ENCODE measurements around the gene PRCC. TPM values are rescaled to one million over a fixed set of nuclear protein-coding genes. Genes with fewer than 3 reads are reported as not detected.

Gene PRCC
- total RNA-seq (10 to 100 TPM; 18.5 to 34.7 (median 20.3) TPM), polyA plus RNA-seq (10 to 100 TPM; 31.4 to 41.6 TPM)

- 0% methylated on average over 47 to 50 of the region's 50 CpGs for WGBS, 2 donors
- intact Hi-C loops (cut with DNase I): no loop called here
- Histone ChIP-seq H3K4me3 (peak within 1 kb of the TSS; percentile 51 to 98 (median 84)), H3K9me3 (no peaks in the 10 kb centered on the region), H3K36me3 (no peaks in the 10 kb centered on the region), H3K27ac (peak within 1 kb of the TSS; percentile 73 to 91 (median 84)), H3K27me3 (no peaks in the 10 kb centered on the region), H3K4me1 (peaks cover 9 to 21% (median 10%) of the 10 kb centered on the region in 3 donors)
- FAIRE-seq (peak; percentile 98), ATAC-seq (peak; percentile 90 to 97 (median 93)), DNase-seq (peak; percentile 87 to 99 (median 98))
- TF ChIP-seq CTCF (IDR thresholded peaks at IDR 0.05): no peak
These were observed at the start of gene PRCC for GRCh38 chr1:156767101-156767878. TSS of gene PRCC (plus strand) at chr1:156767535. CDS start at chr1:156767772, 237 bp downstream.

- H3K4me1 ChIP-seq: peaks cover 10 to 17% (median 14%) of the 10 kb centered on the region in 3 donors
- DNase-seq (no peak), FAIRE-seq (no peak), ATAC-seq (no peak)
- no peaks in the 10 kb centered on the region for H3K9me3 ChIP-seq
- H3K27me3 ChIP-seq: no peaks in the 10 kb centered on the region
- WGBS, 2 donors: 77 to 87% methylated on average over 2 of the region's 2 CpGs
- no peak overlapping the region for H3K27ac ChIP-seq
- H3K4me3 ChIP-seq: no peak overlapping the region
- no peak for TF ChIP-seq CTCF (IDR thresholded peaks at IDR 0.05)
- intact Hi-C loops (cut with DNase I): no loop called here
- H3K36me3 ChIP-seq: peaks cover 10 to 29% (median 11%) of the 10 kb centered on the region in 3 donors
These were observed 46.2 kb upstream of the PRCC start for GRCh38 chr1:156721131-156721530.

- intact Hi-C loops (cut with DNase I): no loop called here
These were observed 45.8 kb upstream of the PRCC start for GRCh38 chr1:156721535-156721934.

GRCh38 chr1:156725683-156726280 lies 41.6 kb upstream of the PRCC start:
- 10 to 13% methylated on average over 18 of the region's 18 CpGs for WGBS, 2 donors
- ATAC-seq: peak; percentile 59 to 82 (median 77)
- Histone ChIP-seq H3K4me1 (peaks cover 28 to 39% (median 34%) of the 10 kb centered on the region in 3 donors), H3K9me3 (no peaks in the 10 kb centered on the region), H3K36me3 (peaks cover 10 to 29% (median 11%) of the 10 kb centered on the region in 3 donors), H3K27ac (no peak overlapping the region), H3K4me3 (peak overlapping the region in 2 of 4 donors; percentile 19 to 86), H3K27me3 (no peaks in the 10 kb centered on the region)
- peak; percentile 81 to 94 (median 90) for DNase-seq
- FAIRE-seq: no peak
- TF ChIP-seq CTCF (IDR thresholded peaks at IDR 0.05): peak; percentile 86 to 94 (median 91)
- intact Hi-C loops (cut with DNase I): loop anchor here in 2 of 3 donors (5.0 kb wide), 1 partner anchor 33 kb away; no protein-coding TSS in a partner anchor

More at GRCh38 chr1:156721535-156721934, 45.8 kb upstream of the PRCC start:
- Histone ChIP-seq H3K9me3 (no peaks in the 10 kb centered on the region), H3K4me3 (no peak overlapping the region), H3K36me3 (peaks cover 10 to 29% (median 11%) of the 10 kb centered on the region in 3 donors), H3K4me1 (peaks cover 14 to 21% (median 18%) of the 10 kb centered on the region in 3 donors), H3K27ac (no peak overlapping the region), H3K27me3 (no peaks in the 10 kb centered on the region)
- ATAC-seq (no peak), DNase-seq (no peak), FAIRE-seq (no peak)
- 92 to 95% methylated on average over 4 of the region's 4 CpGs for WGBS, 2 donors
- TF ChIP-seq CTCF (IDR thresholded peaks at IDR 0.05): no peak
